NCI-H1092 treated with DMSO at 0.1 percent for 48 hours (cell line): ENCODE measurements around the gene NRXN3.

Source experiments
- DNase-seq: peaks from one replicate; lab custom pipeline; 2025; lab: John Stamatoyannopoulos, UW

Gene NRXN3

GRCh38 chr14:79543348-79543747 is 1373.2 kb downstream of the NRXN3 start:
- no peak for DNase-seq

GRCh38 chr14:79543967-79544697 is 1374.0 kb downstream of the NRXN3 start:
- no peak for DNase-seq

- no peak for DNase-seq
Observed at GRCh38 chr14:79544698-79545070, 1374.5 kb downstream of the NRXN3 start.

GRCh38 chr14:79548836-79549235 is 1378.7 kb downstream of the NRXN3 start:
- no peak for DNase-seq

- no peak for DNase-seq
Observed at GRCh38 chr14:79549515-79549914, 1379.3 kb downstream of the NRXN3 start.

- peak; percentile 14 for DNase-seq
Observed at GRCh38 chr14:79551523-79551922, 1381.3 kb downstream of the NRXN3 start.

GRCh38 chr14:79552778-79553177 is 1382.6 kb downstream of the NRXN3 start:
- no peak for DNase-seq

- no peak for DNase-seq
Observed at GRCh38 chr14:79554816-79555215, 1384.6 kb downstream of the NRXN3 start.

GRCh38 chr14:79555429-79555828 is 1385.3 kb downstream of the NRXN3 start:
- DNase-seq = no peak

- no peak for DNase-seq
Observed at GRCh38 chr14:79557309-79557708, 1387.1 kb downstream of the NRXN3 start.

GRCh38 chr14:79562185-79562584 is 1392.0 kb downstream of the NRXN3 start:
- DNase-seq = no peak

GRCh38 chr14:79564371-79564770 is 1394.2 kb downstream of the NRXN3 start:
- no peak for DNase-seq

GRCh38 chr14:79567306-79567705 is 1397.1 kb downstream of the NRXN3 start:
- no peak for DNase-seq

- no peak for DNase-seq
Observed at GRCh38 chr14:79568594-79568993, 1398.4 kb downstream of the NRXN3 start.

- DNase-seq = no peak
Observed at GRCh38 chr14:79569072-79569471, 1398.9 kb downstream of the NRXN3 start.

- no peak for DNase-seq
Observed at GRCh38 chr14:79570648-79571047, 1400.5 kb downstream of the NRXN3 start.

GRCh38 chr14:79571366-79571765 is 1401.2 kb downstream of the NRXN3 start:
- DNase-seq = no peak

GRCh38 chr14:79573486-79573885 is 1403.3 kb downstream of the NRXN3 start:
- no peak for DNase-seq

- DNase-seq = no peak
Observed at GRCh38 chr14:79575032-79575431, 1404.9 kb downstream of the NRXN3 start.

GRCh38 chr14:79576424-79576823 is 1406.3 kb downstream of the NRXN3 start:
- no peak for DNase-seq

- DNase-seq = no peak
Observed at GRCh38 chr14:79578470-79578869, 1408.3 kb downstream of the NRXN3 start.

- no peak for DNase-seq
Observed at GRCh38 chr14:79580414-79580813, 1410.2 kb downstream of the NRXN3 start.

- DNase-seq = no peak
Observed at GRCh38 chr14:79580906-79581305, 1410.7 kb downstream of the NRXN3 start.

GRCh38 chr14:79581912-79582576 is 1411.9 kb downstream of the NRXN3 start:
- DNase-seq = no peak
